Adipocyte (in vitro differentiated cells): Measurements from ENCODE around the gene FUT4.

Experiments
- DNase-seq: peaks from one replicate; pipeline ENCODE4 v3.0.0-alpha.2; 2015; ENCODE audit warnings: low read depth
- H3K27me3 ChIP-seq: replicated peaks from 2 replicates; pipeline ENCODE4 v1.7.0; 2013; ENCODE audit warnings: mild to moderate bottlenecking, low read length, moderate library complexity; ENCODE audit not compliant: control insufficient read depth, insufficient read depth
- H3K36me3 ChIP-seq: 2 replicates; pipeline ENCODE4 v1.7.0; 2013; ENCODE audit warnings: low read length, mild to moderate bottlenecking, moderate library complexity; ENCODE audit not compliant: control insufficient read depth, insufficient read depth, severe bottlenecking
- H3K4me1 ChIP-seq: 2 replicates; pipeline ENCODE4 v1.7.0; 2013; ENCODE audit warnings: mild to moderate bottlenecking, low read length, moderate library complexity; ENCODE audit not compliant: control insufficient read depth, insufficient read depth
- H3K4me3 ChIP-seq: 2 replicates; pipeline ENCODE4 v1.7.0; 2013; ENCODE audit warnings: mild to moderate bottlenecking, low read length, moderate library complexity
- H3K9ac ChIP-seq: 2 replicates; pipeline ENCODE4 v1.7.0; 2013; ENCODE audit warnings: mild to moderate bottlenecking, low read length, moderate library complexity
- H3K9me3 ChIP-seq: 2 replicates; pipeline ENCODE4 v1.7.0; 2013; ENCODE audit warnings: mild to moderate bottlenecking, low read length, moderate library complexity; ENCODE audit not compliant: control insufficient read depth

Gene FUT4

DNA sequence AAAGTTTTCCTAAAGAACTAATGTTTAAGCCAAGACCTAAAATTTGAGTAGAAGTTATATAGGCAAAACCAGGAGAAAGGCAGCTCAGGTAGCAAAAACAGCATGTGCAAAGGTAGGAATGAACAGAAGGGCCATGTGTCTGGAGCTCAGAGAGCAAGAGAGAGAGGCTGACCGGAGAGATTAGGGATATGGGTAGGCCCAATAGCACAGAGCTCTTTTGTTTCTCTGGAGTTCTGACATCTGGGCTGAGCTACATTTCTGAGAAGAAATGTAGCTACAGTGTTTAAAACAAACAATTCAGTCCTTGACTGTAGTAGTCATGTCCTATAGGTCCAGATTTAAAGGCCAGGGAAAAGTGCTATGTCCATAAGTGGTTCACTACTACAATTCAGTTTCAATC, 27.0 kb upstream of the FUT4 start:
- DNase-seq, result no peak
- Histone ChIP-seq H3K9me3 (no peaks in the 10 kb centered on the region), H3K9ac (no peak overlapping the region), H3K4me3 (no peak overlapping the region), H3K4me1 (peaks cover 7% of the 10 kb centered on the region), H3K36me3 (no peaks in the 10 kb centered on the region), H3K27me3 (no peaks in the 10 kb centered on the region)

DNA sequence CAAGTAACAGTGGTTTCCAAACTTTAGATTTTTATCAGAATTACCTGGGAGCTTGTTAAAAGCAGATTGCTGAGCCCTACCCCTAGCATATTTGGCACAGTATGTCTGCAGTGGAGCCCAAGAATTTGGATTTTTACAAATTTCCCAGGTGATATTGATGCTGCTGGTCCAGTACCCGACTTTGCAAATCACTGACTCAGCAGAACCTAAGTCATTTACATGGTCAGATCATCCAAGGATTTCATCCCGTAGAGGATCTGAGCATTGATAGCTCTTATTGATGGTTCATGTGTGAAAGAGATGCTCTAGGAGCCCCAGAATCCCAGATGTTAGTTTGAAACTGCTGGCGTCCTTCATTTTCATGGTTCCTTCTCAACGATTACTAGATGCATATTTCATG, 25.4 kb upstream of the FUT4 start:
- Histone ChIP-seq H3K36me3 (no peaks in the 10 kb centered on the region), H3K9me3 (no peaks in the 10 kb centered on the region), H3K9ac (no peak overlapping the region), H3K27me3 (no peaks in the 10 kb centered on the region), H3K4me3 (no peak overlapping the region), H3K4me1 (no peaks in the 10 kb centered on the region)
- no peak for DNase-seq

DNA sequence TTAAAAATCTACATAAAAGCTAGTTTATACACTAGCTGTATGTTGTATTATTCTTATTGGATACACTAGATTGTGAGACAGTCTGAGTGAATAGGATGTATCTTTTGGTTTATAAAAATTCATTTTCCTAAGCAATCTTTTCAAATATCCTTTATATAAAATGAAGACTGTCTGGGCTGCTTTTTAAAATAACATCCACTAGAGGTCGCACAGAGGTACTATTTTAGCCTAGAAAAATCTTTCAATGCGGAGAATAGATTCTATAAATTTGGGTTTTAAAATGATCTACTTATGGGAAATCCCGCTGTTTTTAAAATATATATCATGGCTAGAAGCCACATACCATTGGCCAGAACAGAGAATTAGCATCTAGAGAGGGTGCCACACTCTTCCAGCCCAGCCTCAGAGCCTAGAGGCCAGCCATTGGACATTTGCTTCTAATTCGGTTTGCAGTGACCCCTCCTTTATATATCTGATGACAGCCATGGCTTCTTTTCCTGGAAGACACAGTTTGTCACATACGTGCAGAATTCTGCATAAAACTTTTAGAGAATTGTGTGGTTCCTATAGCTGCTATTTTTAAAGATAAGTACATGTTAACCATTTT, 24.1 kb upstream of the FUT4 start:
- Histone ChIP-seq H3K4me3 (no peak overlapping the region), H3K36me3 (no peaks in the 10 kb centered on the region), H3K9me3 (no peaks in the 10 kb centered on the region), H3K4me1 (no peaks in the 10 kb centered on the region), H3K9ac (no peak overlapping the region), H3K27me3 (no peaks in the 10 kb centered on the region)
- peak; percentile 83 for DNase-seq

DNA sequence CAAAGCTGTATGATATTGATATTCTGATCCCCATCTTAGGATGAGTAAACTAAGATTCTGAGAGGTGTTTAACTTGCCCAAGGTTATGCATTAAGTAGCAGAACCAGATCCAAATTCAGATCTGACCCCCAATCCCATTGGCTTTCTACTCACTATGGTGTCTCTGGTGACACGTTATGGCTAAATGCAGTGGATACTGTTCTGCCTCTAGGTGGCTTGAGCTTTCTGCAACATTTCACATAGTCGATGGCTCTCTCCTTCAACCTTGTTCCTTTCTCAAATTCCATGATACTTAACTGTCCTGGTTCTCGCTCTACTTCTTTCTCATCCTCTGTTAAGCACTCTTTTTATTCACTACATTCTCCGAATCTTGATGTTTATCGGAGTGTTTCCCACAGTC, 22.0 kb upstream of the FUT4 start:
- no peak overlapping the region for H3K4me3 ChIP-seq
- H3K9me3 ChIP-seq, result no peaks in the 10 kb centered on the region
- DNase-seq, result peak; percentile 38

DNA sequence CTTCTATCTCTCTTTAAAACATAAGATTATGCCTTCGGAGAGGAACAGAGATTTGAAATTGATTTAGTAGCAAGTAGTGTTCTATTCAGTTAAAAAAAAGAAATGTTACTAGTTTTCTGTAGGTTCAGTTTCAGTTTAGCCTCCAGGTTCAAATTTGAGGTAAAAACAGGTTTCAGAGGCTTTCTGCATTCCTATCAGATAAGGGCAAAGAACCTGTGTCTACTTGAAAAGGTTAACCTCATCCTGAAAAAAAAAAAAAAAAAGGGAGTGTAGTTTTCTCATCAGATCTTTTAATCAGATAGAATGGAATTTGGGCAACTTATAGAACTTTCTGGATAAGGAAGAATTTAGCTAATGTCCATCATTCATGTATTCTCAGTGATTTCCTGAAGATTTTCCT, 19.4 kb upstream of the FUT4 start:
- no peak for DNase-seq
- no peak overlapping the region for H3K4me3 ChIP-seq
- H3K36me3 ChIP-seq, result no peaks in the 10 kb centered on the region
- H3K4me1 ChIP-seq, result peaks cover 7% of the 10 kb centered on the region
- H3K9ac ChIP-seq, result no peak overlapping the region
- no peaks in the 10 kb centered on the region for H3K9me3 ChIP-seq
- no peaks in the 10 kb centered on the region for H3K27me3 ChIP-seq

More for the DNA sequence above, 22.0 kb upstream of the FUT4 start:
- Histone ChIP-seq H3K4me1 (peaks cover 7% of the 10 kb centered on the region), H3K36me3 (no peaks in the 10 kb centered on the region), H3K9ac (no peak overlapping the region), H3K27me3 (no peaks in the 10 kb centered on the region)

DNA sequence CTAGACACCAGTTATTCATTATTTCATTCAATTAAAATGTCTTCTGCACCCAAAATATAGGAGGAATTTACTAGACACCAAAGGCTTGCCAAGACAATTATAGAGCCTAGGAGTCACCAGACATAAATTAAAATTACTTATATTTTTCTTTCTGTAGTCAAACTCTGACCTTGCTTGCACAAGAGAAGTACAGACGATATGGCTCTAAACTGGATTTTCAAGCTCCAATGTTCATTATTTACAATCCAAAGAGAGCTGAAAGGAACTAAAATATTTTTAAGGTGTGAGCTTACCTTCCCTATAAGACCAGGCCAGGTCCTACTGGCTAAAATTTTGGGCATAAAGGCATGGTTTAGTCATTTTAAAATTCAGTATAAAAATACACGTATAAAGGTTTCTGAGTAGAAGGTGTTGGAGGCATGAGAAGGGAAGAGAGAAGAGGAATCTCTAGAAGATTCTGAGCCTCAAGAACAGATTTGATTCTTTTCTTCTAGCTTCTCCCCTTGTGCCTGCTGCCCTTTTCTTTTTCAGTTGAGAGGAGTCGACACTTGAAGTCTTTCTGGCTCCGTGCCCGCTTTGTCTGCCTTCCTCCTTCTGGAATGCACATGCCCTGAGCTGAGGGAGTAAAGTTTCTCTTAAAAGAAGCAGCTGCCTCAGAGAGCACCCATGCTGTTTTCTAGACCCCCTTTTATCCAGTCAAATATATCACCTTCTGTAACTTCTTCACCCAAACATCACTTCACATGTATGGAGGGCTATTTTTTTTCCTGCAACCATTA, 18.0 kb upstream of the FUT4 start:
- Histone ChIP-seq H3K36me3 (no peaks in the 10 kb centered on the region), H3K9me3 (no peaks in the 10 kb centered on the region), H3K4me3 (no peak overlapping the region), H3K27me3 (no peaks in the 10 kb centered on the region), H3K9ac (no peak overlapping the region), H3K4me1 (peaks cover 7% of the 10 kb centered on the region)
- peak; percentile 79 for DNase-seq

DNA sequence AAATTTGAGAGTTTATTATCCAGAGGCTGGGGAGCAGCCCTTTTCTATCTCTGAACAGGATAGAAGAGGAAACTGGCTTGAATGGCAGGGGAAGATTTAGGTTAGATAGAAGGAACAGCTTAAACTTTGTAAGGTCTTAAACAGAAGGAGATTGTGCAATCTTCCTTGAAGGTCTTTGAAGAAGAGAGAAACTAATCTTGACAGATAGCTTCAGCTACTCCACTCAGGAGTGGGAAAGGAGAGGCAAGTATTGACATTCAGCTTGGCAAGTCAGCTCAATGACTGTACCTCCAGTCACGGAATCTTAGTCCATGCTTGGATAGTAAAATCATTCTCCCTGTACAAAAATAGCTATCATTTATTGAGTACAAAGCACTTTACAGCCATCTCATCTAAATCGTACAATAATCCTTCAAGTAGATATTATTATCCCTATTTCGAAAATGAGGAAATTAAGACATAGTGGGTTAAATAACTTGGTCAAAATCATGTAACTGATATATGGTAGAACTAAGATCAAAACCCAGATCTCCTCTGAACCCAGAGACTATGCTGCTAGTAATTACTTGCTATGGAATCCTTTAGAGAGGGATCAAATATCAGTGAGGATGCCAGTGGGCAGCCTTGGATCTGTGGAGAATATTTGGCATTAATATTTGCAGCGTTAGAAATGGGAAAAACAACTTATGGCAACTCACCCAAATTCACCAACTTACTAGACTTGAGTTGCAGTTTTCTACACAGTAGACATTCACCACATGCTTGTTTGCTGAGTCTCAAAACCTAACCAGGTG, 16.9 kb upstream of the FUT4 start:
- H3K36me3 ChIP-seq, result no peaks in the 10 kb centered on the region
- no peak overlapping the region for H3K9ac ChIP-seq
- H3K4me3 ChIP-seq, result no peak overlapping the region
- no peaks in the 10 kb centered on the region for H3K27me3 ChIP-seq
- DNase-seq, result no peak
- peaks cover 7% of the 10 kb centered on the region for H3K4me1 ChIP-seq
- no peaks in the 10 kb centered on the region for H3K9me3 ChIP-seq

DNA sequence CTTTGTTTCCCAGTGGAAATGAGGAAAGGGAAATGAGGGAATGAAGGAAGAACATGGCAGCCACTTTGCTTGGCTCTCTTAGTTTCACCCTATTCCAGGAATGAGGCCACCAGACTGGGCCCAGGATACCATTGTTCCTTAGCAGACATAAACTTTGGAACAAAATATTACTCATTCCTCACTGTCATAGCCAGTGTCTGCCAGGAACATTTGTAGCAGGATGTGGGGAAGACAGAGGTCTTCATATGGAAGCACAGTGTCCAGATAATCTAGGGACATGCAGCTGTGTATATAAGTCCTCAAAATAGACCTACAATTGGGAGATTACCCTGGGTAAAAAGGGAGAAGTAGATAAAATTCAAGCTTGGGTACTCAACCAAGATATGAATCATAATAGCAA, 15.2 kb upstream of the FUT4 start:
- no peak overlapping the region for H3K9ac ChIP-seq
- no peak for DNase-seq
- H3K9me3 ChIP-seq, result no peaks in the 10 kb centered on the region
- peaks cover 14% of the 10 kb centered on the region for H3K4me1 ChIP-seq
- no peaks in the 10 kb centered on the region for H3K27me3 ChIP-seq
- H3K4me3 ChIP-seq, result no peak overlapping the region
- no peaks in the 10 kb centered on the region for H3K36me3 ChIP-seq

DNA sequence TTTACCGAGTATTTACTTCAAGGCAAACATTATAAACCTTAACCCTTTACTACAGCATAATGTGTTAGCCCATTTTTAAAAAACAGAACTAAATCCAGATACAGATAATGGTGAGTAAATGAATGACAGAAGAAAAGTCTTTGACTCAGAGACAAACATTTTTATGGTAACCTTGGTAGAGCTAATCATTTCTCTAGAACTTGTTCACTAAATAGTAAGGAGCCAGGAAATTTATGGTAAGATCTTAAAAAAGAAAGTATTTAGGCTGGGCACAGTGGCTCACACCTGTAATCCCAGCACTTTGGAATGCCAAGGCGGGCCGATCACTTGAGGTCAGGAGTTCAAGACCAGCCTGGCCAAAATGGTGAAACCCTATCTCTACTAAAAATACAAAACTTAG, 11.5 kb upstream of the FUT4 start:
- Histone ChIP-seq H3K4me1 (peaks cover 30% of the 10 kb centered on the region), H3K9me3 (no peaks in the 10 kb centered on the region), H3K4me3 (no peak overlapping the region), H3K27me3 (no peaks in the 10 kb centered on the region), H3K36me3 (no peaks in the 10 kb centered on the region), H3K9ac (no peak overlapping the region)
- no peak for DNase-seq

DNA sequence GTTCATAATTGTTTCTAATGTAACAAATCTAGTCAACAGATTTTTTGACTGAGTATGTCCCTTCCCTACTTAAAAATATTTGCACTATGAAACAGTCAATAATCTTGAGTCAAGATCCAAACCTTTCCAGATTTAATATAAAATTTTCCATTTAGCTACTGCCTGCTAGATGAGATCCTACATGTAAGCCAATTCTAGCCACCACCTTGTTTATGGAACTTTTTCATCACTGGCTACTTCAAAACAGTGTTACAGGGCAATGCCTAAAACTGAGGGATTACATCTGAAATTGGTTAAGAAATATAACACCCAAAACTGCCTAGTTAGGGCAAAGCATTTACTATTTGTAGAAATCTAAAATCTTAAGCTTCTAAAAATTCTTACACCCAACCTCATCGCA, 10.5 kb upstream of the FUT4 start:
- DNase-seq, result no peak
- no peaks in the 10 kb centered on the region for H3K36me3 ChIP-seq
- H3K9me3 ChIP-seq, result no peaks in the 10 kb centered on the region
- peaks cover 36% of the 10 kb centered on the region for H3K4me1 ChIP-seq
- H3K27me3 ChIP-seq, result no peaks in the 10 kb centered on the region
- H3K4me3 ChIP-seq, result peak overlapping the region; percentile 58
- no peak overlapping the region for H3K9ac ChIP-seq
